Measurements from ENCODE around the gene MYL6B. TPM values are rescaled to one million over a fixed set of nuclear protein-coding genes. Genes with fewer than 3 reads are reported as not detected.
"Not testable (repeated sequence)": the region's sequence is repeated elsewhere in the genome, so short reads cannot be mapped to it uniquely, and the experiment has no call there.

Gene MYL6B
- total RNA-seq, 1 donor from 2014 or later: 53.7 TPM

DNA sequence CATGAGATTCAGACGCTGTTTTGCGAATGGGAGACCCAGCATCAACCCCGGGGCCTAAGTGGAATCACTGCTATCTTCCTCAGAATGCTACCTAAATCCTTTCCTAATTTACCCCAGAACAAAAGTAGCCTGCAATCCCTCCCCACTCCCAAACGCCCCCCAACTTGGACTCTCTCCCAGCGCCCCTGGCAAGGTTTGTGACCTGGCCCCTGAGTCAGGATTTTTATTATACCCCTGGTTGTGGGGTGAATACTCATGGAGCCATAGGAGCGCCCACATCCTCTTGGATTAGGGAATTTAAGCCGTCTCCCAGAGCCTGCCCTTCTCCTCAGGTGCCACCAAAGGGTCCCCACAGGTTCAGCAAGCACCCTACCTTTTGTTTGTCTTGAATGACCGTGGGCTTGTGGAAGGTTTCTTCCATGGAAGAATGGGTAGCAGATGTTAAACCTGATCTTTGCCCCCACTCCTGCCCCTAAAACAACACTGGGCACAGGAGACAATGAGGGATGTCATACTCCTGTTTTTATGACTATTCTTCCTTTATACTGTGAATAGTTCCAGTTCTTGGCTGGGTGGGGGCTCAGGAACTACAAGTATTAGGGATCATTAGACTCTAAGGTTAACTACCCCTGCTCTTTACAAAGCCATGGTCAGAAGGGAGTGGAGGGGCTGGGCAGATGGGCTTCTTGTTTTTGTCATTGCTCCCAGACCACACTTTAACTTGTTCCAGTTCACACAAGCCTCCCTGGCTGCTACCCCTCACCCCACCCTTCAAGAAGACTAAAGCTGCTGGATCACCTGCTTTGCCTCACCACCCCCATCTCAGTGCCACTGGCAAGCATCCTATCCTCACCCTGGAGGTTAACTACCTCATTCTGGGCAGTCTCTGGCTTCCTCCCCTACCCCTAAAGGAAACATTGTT, 630 bp downstream of the MYL6B start:
- DNase-seq (ENCODE audit: low spot score): no peak

DNA sequence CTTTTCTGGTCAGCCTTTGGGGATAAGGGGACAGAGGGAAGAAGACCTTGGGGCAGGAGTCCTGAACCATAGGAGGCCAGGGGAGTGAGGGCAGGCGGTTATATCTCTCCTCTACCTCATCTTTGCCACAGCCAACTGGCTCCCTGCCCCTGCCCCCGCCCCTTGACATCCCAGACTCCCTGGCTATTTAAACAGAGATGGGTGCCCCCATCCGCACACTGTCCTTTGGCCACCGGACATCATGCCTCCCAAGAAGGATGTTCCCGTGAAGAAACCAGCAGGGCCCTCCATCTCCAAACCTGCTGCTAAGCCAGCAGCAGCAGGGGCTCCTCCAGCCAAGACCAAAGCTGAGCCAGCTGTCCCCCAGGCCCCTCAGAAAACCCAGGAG, 1.3 kb downstream of the MYL6B start:
- DNase-seq (ENCODE audit: low spot score): no peak

DNA sequence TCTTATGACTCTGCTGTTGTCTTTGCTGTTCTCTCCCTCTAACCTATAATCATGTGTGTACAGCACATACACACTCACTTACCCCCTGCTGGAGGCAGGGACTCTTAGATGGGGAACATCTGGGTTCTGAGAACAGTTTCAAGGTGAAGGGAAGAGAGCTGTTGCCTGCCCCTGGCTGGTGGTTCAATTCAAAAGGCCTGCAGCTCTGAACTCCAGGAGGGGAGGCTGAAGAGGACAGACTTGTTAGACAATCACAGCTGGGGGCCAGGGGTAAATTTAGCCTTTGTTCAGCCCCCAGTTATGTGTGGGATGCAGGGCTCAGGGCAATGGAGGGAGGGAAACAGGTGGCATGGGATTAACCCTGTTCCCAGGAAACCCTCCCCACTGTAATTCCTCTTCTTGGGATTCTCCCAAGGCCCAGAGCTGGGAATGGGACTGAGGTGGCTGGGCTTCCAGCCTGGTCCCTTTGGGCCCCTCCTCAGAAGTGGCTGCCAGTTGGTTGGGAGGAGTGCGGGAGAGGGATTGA, 1.9 kb downstream of the MYL6B start:
- no peak for DNase-seq (ENCODE audit: low spot score)

DNA sequence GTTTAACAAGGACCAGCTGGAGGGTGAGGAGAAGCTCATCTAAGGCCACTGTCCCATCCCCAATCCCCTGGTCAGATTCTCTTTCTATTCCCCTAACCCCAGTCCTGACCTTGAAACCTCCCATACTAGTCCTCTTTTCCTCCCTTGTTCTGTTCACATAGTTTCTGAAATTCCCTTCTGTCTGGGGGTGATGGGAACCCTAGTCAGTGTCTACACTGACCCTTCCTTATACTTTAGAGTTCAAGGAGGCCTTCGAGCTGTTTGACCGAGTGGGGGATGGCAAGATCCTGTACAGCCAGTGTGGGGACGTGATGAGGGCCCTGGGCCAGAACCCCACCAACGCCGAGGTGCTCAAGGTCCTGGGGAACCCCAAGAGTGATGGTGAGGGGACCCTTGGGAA, 2.4 kb downstream of the MYL6B start:
- no peak for DNase-seq (ENCODE audit: low spot score)

DNA sequence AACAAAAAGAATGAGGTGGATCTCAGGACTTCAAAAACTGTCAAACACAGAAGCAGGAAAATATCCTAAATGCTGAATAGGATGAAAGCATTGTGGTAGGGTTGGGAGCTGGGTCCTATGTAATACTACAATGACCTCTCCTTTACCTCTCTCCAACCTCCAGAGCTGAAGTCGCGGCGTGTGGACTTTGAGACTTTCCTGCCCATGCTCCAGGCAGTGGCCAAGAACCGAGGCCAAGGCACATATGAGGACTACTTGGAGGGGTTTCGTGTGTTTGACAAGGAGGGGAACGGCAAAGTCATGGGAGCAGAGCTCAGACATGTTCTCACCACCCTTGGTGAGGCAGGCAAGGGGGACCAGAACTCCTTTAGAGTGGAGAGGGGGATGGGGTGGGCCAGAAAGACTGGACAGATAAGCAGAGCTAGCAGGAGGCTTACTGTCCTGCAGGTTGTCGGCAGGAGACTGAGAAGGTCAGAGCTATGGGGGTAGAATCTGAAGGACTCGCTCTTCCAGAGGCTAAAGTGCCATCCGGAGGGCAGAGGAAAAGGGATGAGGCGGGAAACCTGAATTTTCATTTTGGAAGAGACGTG, 3.0 kb downstream of the MYL6B start:
- DNase-seq (ENCODE audit: low spot score): no peak

DNA sequence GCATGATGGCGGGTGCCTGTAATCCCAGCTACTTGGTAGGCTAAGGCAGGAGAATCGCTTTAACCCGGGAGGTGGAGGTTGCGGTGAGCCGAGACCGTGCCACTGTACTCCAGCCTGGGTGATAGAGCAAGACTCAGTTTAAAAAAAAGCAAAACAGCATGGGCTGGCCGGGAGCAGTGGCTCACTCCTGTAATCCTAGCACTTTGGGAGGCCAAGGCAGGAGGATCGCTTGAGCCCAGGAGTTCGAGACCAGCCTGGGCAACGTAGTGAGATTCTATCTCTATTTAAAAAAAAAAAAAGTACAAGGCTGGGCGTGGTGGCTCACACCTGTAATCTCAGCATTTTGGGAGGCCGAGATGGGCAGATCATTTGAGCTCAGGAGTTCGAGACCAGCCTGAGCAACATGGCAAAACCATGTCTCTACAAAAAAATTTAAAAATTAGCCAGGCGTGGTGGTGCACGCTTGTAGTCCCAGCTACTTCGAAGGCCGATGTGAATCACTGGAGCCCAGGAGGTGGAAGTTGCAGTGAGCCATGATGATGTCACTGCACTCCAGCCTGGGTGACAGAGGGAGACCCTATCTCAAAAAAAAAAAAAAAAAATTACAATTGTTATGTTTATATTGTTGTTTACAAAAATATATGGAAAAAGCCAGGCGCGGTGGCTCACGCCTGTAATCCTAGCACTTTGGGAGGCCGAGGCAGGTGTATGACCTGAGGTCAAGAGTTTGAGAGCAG, 4.2 kb downstream of the MYL6B start:
- DNase-seq (ENCODE audit: low spot score): not testable (repeated sequence)

DNA sequence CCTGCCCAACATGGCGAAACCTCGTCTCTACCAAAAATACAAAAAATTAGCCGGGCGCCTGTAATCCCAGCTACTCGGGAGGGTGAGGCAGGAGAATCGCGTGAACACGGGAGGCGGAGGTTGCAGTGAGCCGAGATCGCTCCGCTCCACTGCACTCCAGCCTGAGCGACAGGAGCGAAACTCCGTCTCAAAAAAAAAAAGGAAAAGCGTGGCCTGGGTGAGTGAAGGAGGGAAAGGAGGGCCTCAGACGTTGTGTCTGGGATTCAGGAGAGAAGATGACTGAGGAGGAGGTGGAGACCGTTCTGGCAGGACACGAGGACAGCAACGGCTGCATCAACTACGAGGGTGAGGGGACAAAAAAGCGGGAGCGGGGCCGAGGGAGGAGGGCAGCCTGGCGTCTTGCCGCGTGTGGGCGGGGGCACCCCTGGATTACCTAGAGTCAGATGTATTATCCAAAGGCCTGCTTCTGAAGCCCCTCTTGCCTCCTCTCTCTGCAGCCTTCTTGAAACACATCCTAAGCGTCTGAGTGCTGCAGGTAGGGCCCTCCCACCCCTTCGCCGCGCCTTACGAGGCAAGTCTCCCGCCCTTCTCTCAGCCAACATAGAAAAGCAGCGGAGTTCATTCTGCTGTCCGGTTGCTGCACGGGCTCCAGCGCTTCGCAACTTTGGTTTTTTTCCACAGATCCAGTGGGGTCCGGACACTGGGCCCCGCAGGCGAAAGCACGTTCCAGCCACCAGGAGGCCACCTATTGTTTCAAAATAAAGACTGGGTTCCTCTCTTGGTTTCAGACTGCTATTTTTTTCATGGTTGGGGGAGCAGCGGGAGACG, 5.0 kb downstream of the MYL6B start:
- DNase-seq (ENCODE audit: low spot score): peak; percentile 79

DNA sequence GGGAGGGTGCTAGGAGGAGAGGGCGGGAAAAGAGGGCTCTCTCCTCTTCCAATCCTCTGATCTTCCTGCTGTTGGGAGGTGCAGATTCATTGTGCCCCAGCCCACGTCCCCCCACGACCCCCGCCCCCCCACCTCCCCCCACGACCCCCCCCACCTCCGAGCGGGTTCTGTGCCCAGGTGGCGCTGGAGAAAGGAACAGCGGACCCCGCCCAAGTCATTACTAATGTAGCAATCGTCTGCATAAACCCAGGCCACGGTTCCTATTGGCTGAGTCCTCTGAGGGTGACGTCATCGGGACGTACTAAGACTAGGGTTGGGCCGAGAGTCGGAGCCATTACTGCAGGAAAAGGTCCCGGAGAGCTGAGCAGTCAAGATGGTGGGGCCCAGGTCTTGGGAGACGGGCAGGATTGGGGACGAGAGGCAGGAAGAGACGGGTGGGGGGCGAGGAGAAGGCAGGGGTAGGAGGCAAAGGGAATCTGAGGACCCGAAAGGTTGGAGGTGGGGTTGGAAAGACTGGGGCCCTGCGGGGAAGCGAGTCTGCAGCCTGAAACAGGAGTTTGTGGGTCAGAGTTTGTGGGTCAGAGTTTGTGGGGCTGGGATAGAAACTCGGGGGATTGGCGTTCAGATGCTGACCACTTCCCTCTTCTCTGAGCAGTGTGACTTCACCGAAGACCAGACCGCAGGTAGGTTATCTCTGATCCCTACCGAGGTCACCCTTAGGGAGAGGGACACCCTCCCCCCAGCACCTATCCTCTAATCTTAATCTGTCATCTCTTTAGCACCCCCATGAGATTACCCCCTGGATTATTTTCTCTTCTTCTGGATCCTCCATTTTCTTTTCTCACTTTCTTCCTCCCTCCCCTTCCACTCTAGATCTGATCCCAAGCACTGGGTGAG, 5.9 kb downstream of the MYL6B start, which contains the start of gene MYL6:
Gene MYL6, plus strand, starts transcription at position 331 of the 897 bp plus-strand sequence. Its CDS starts 43 bp downstream, at position 374.
- DNase-seq (ENCODE audit: low spot score): peak; percentile 98

DNA sequence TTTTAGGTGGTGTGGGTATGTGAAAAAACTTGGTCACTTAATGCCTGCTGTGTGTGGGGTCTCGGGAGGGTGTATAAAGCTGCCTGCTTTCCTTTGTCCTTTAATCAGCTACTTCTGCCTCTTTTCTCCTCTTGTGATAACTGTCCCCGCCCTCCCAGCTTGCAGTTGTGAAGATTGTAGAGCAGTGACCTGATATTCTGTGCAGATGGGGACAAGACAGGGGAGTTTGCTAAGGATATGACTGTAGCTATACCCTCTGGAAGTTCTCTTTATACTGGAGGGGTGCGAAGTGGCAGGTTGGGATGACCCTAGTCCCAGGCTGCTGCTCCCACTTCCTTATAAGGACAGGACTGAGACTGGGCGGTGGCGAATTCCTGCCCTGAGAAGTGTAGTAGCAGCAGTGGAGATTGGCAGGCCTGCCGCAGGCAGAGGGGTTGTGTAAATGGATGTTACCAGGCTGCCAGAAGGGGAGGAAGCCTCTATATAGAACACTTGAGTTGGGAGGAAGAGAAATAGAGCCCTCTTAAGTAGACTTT, 6.6 kb downstream of the MYL6B start:
- DNase-seq (ENCODE audit: low spot score): peak; percentile 87

DNA sequence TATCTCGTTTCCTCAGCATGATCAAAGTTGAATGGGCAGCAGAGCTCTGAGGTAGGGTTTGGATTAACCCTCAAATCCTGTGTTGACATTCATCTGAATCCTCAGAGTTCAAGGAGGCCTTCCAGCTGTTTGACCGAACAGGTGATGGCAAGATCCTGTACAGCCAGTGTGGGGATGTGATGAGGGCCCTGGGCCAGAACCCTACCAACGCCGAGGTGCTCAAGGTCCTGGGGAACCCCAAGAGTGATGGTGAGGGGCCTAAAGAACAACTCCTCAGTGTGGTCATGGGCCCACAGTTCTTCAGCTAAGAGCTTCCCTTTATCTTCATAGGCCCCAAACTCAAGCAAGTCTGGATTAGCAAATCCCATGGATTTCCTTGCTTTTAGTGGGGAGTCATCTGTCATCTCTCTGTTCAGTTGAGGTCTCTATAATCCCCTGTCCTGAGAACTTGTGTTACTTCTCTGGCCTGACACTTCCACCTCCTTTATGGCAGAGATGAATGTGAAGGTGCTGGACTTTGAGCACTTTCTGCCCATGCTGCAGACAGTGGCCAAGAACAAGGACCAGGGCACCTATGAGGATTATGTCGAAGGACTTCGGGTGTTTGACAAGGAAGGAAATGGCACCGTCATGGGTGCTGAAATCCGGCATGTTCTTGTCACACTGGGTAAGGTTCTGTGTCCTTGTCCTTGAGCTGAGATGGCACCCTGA, 7.2 kb downstream of the MYL6B start:
- no peak for DNase-seq (ENCODE audit: low spot score)

DNA sequence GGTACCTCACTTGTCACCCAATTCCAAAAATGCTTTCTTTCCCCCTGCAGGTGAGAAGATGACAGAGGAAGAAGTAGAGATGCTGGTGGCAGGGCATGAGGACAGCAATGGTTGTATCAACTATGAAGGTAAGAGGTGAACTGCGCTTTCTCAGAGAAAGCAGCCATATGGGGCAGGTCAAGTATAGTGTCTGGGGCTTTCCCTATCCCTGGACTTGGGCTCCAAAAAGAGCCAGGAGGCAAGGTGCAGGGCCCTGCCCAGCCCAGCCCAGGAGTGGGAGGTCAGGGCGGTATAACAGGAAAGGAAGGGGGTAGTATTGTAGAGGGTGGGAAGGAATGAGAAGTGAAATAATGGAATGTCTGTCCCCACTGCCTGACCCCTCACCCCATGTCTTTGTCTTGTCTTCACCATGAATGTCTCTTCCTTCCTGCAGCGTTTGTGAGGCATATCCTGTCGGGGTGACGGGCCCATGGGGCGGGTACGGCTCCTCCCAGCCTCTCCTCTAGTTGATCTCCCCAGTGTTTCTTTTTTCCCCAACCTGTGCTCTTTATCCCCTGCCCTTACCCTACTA, 7.9 kb downstream of the MYL6B start:
- peak; percentile 36 for DNase-seq (ENCODE audit: low spot score)

DNA sequence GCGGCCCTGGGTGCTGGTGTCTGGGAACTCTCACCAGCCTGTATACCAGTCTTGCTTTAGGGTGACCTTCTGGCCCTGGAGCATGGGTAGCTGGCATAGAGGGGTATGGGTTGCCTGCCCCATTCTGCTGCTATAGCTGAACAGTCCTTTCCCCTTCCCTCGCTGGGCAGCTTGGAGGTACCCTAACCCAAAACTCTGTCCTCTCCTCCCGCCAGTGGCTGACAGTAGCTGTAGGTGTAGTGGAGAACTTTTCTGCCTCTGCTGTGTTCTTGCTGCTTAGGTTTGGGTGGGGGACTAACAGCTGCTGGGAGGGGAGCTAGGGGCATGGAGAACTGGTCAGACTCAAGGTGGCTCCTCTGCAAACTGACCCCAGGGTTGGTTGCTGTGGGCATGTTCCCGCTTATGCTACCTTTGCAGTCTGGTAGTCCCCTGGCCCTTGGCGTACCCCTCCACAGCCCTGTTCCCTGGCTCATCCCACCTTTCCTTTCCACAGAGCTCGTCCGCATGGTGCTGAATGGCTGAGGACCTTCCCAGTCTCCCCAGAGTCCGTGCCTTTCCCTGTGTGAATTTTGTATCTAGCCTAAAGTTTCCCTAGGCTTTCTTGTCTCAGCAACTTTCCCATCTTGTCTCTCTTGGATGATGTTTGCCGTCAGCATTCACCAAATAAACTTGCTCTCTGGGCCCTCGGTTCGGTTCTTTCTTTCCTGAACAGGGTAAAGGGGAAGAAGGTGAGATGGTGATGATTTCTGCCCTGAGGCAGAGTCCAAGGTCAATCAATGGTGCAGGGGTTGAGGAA, 8.7 kb downstream of the MYL6B start:
- no peak for DNase-seq (ENCODE audit: low spot score)

DNA sequence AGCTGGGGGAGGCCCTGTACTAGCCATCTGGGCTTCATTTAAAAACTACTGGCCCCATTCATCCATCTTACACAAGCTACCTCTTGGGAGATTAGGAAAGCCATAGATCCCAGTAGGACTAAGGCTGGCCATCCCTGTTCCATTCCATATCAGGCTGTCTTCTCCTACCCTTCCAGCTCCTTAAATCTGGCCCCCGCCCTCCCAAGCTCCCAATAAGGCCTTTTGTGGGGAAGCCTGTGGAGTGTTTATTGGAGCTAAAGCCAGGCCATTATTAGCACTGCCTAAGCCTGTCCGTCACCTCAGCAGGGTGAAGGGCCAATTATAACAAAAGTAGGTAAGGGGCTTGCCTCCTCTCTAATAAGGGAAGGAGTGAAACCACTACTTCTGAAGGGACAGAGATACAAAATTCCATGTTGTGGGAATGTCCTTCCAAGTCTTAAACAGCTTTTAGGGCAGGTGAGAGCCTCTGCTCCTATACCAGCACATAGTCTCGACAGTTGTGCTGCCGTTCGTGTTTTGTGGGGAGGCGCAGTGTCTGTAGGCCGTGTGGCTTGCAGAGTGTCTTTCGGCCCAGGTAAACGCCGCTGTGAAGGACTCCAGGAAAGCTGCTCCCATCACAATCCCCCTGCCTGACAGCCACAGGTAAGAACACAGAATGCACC, 9.4 kb downstream of the MYL6B start:
- no peak for DNase-seq (ENCODE audit: low spot score)

DNA sequence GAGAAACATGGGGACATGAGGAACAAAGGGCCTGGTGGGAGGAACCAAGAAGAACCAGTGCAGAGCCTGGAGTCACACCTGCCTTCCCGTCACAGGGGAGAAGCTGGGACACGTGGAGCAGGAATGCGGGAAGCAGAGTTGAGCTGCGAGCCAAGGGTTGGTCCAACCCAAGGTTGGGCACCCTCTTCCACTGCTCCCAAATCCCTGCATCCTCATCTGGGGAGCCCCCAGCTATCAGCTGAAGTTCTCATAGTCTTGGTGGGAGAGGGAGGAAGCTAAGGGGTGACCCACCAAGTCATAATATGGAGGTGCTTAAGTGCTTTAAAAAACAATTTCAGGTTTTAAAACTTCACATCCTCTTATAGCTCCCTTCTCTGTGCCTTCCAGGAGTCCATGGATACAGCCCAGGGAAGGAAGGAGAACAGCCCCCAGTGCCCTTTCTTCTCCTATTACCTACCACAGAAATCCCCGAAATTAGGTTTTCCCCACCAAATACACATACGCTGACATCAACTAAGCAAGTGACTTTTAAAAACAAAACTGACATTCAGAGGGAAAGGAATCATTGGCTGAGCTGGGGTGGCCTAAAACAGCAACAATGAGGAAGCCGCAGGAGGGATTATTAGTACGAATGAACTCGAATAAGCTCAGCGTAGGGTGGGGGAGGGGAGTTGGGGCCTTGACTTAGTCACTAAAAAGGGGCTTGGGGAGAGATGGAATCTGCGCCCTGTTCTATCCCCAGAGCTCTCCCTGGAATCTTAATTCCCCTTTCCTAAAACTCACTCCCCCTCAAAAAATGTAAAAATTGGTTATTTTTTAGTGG, 10.3 kb downstream of the MYL6B start:
- DNase-seq (ENCODE audit: low spot score): no peak

DNA sequence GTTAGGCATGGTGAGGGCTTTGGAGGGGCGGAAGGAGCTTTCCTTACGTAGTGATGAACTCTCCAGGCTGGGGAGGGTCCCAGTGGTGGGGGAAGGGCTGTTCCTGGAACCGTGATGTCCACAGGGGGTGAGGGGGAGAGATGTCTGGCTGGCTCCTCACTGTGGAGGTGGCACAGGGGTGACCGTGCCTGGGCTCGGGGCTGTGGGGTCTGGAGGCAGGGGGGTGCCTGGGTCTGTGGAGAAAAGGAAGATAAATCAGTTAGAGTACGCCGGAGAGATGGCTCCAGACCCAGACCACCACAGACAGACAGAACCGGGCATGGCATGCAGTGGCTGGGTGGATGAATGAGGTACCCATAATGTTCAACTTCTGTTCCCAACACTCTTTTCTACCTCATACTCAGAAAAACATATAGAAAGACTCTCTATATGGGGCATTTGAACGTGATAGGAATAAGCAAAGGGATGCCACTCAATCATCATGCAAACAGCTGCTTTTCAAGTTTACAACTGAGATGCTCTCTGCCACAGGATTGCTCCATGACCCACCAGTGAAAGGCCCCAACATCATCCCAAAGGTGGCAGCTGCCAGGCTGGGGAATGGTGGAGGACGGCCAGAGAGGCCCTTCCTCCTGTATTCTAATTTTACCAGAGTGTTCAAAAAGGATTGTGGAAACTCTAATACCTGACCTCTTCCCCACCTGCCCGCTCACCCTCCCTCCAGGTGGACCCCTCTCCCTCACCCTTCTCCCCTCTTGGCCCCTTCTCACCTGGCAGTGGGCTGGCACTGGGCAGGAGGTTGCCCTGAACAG, 11.4 kb downstream of the MYL6B start:
- no peak for DNase-seq (ENCODE audit: low spot score)

DNA sequence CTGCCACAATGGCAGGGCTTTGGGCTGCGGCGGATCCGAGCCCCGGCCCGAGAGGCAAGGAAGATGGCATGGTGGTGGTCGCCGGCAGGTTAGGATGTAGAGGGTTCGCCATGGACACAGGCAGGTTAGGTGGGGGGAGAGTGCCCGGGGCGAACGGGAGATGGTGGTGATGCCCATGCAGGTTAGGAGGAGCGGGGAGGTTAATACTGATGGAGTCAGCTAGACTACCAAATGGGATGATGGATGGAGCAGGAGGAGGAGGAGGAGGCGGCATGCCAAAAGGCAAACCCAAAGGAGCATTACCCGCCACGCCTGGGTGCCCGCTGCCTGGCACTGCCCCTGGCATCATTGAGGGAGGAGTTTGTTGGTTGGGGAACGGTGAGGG, 11.9 kb downstream of the MYL6B start:
- DNase-seq (ENCODE audit: low spot score): no peak
